ENCODE data around the gene CHRND. TPM values are rescaled to one million over a fixed set of nuclear protein-coding genes. Genes with fewer than 3 reads are reported as not detected.

Gene CHRND
- polyA plus RNA-seq, 1 donor from 2014 or later: not detected

- Histone ChIP-seq H3K9ac (ENCODE audit: low read length) (no peak overlapping the region), H3K4me3 (ENCODE audit: low read length) (no peak overlapping the region), H3K9me2 (ENCODE audit: insufficient read depth, low read length) (no peaks in the 10 kb centered on the region), H4K20me1 (ENCODE audit: insufficient read depth) (no peaks in the 10 kb centered on the region), H3K79me2 (replicated peaks; ENCODE audit: insufficient read depth, low read length) (no peaks in the 10 kb centered on the region), H3K9me3 (ENCODE audit: low read length) (no peaks in the 10 kb centered on the region), H3K27ac (ENCODE audit: low read length) (no peak overlapping the region), H3F3A (ENCODE audit: insufficient read depth, low read length, poor library complexity, severe bottlenecking) (no peaks in the 10 kb centered on the region), H2AFZ (ENCODE audit: low read depth, low read length) (no peak overlapping the region), H3K27me3 (ENCODE audit: insufficient read depth, low read depth, low read length) (peaks cover 14% of the 10 kb centered on the region), H3K36me3 (ENCODE audit: insufficient read depth, low read length) (no peaks in the 10 kb centered on the region), H3K4me2 (ENCODE audit: low read length) (no peak overlapping the region)
- TF ChIP-seq EZH2 (IDR thresholded peaks at IDR 0.05; ENCODE audit: borderline replicate concordance, insufficient read depth, low read length, poor library complexity, severe bottlenecking) (no peak), EP300 (conservative IDR thresholded peaks at IDR 0.05; ENCODE audit: poor library complexity, severe bottlenecking) (no peak), MXI1 (conservative IDR thresholded peaks at IDR 0.05; ENCODE audit: poor library complexity, severe bottlenecking) (no peak), POLR2AphosphoS5 (IDR thresholded peaks at IDR 0.05) (no peak)
Observed at GRCh38 chr2:232480201-232481190, 45.5 kb upstream of the CHRND start.

GRCh38 chr2:232481322-232482140 lies 44.4 kb upstream of the CHRND start:
- no peak overlapping the region for H3K4me2 ChIP-seq (ENCODE audit: low read length)
- no peaks in the 10 kb centered on the region for H3K36me3 ChIP-seq (ENCODE audit: insufficient read depth, low read length)
- H3K9ac ChIP-seq (ENCODE audit: low read length): no peak overlapping the region
- no peaks in the 10 kb centered on the region for H3K79me2 ChIP-seq (replicated peaks; ENCODE audit: insufficient read depth, low read length)
- H3F3A ChIP-seq (ENCODE audit: insufficient read depth, low read length, poor library complexity, severe bottlenecking): no peaks in the 10 kb centered on the region
- H3K4me3 ChIP-seq (ENCODE audit: low read length): no peak overlapping the region
- H3K9me2 ChIP-seq (ENCODE audit: insufficient read depth, low read length): no peaks in the 10 kb centered on the region
- no peaks in the 10 kb centered on the region for H4K20me1 ChIP-seq (ENCODE audit: insufficient read depth)
- H2AFZ ChIP-seq (ENCODE audit: low read depth, low read length): no peak overlapping the region
- H3K27me3 ChIP-seq (ENCODE audit: insufficient read depth, low read depth, low read length): peaks cover 25% of the 10 kb centered on the region
- H3K9me3 ChIP-seq (ENCODE audit: low read length): no peaks in the 10 kb centered on the region
- H3K27ac ChIP-seq (ENCODE audit: low read length): no peak overlapping the region
- TF ChIP-seq TAF1 (IDR thresholded peaks at IDR 0.05; ENCODE audit: low read depth) (no peak), POLR2AphosphoS5 (IDR thresholded peaks at IDR 0.05) (no peak), MXI1 (conservative IDR thresholded peaks at IDR 0.05; ENCODE audit: poor library complexity, severe bottlenecking) (no peak), EZH2 (IDR thresholded peaks at IDR 0.05; ENCODE audit: borderline replicate concordance, insufficient read depth, low read length, poor library complexity, severe bottlenecking) (no peak), SMC3 (conservative IDR thresholded peaks at IDR 0.05; ENCODE audit: poor library complexity) (no peak), EP300 (conservative IDR thresholded peaks at IDR 0.05; ENCODE audit: poor library complexity, severe bottlenecking) (no peak), RAD21 (conservative IDR thresholded peaks at IDR 0.05) (no peak)
- TF ChIP-seq, protein P1, sequence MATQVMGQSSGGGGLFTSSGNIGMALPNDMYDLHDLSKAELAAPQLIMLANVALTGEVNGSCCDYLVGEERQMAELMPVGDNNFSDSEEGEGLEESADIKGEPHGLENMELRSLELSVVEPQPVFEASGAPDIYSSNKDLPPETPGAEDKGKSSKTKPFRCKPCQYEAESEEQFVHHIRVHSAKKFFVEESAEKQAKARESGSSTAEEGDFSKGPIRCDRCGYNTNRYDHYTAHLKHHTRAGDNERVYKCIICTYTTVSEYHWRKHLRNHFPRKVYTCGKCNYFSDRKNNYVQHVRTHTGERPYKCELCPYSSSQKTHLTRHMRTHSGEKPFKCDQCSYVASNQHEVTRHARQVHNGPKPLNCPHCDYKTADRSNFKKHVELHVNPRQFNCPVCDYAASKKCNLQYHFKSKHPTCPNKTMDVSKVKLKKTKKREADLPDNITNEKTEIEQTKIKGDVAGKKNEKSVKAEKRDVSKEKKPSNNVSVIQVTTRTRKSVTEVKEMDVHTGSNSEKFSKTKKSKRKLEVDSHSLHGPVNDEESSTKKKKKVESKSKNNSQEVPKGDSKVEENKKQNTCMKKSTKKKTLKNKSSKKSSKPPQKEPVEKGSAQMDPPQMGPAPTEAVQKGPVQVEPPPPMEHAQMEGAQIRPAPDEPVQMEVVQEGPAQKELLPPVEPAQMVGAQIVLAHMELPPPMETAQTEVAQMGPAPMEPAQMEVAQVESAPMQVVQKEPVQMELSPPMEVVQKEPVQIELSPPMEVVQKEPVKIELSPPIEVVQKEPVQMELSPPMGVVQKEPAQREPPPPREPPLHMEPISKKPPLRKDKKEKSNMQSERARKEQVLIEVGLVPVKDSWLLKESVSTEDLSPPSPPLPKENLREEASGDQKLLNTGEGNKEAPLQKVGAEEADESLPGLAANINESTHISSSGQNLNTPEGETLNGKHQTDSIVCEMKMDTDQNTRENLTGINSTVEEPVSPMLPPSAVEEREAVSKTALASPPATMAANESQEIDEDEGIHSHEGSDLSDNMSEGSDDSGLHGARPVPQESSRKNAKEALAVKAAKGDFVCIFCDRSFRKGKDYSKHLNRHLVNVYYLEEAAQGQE (IDR thresholded peaks at IDR 0.05; ENCODE audit: borderline replicate concordance): no peak

Measured in neural cell (in vitro differentiated cells).